Muscle of back (tissue), 11 donors: Measurements from ENCODE around the gene TUBA4A. TPM values are rescaled to one million over a fixed set of nuclear protein-coding genes. Genes with fewer than 3 reads are reported as not detected.
"Not testable (repeated sequence)": the region's sequence is repeated elsewhere in the genome, so short reads cannot be mapped to it uniquely, and the experiment has no call there.

ENCODE experiments used
- DNase-seq, 3 donors: peaks; one replicate each; pipeline versions ENCODE4 v3.0.0 to v3.0.0-alpha.2; 2013
- polyA plus RNA-seq, 10 donors: library from polyadenylated mRNA; unstranded; fragments of 120-200 nt; gene quantifications; one replicate each; pipeline ENCODE4 v1.2.1, GENCODE V29; 2013; ENCODE audit not compliant: insufficient read length in 10 of 10

The TUBA4A gene
- polyA plus RNA-seq, 10 donors = 84.3 to 159 (median 120) TPM

DNA sequence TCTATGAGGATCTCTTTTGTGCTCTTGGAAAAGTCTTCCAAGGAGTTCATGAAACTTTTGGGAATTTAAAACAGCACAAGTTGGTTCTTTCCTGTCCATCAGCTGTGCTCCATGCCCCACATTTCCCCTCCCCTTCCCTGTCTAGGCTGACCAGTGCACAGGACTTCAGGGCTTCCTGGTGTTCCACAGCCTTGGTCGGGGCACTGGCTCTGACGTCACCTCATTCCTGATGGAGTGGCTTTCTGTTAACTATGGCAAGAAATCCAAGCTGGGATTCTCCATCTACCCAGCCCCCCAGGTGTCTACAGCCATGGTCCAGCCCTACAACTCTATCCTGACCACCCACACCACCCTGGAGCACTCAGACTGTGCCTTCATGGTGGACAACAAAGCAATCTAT is 17.3 kb upstream of the TUBA4A start:
- DNase-seq = no peak

DNA sequence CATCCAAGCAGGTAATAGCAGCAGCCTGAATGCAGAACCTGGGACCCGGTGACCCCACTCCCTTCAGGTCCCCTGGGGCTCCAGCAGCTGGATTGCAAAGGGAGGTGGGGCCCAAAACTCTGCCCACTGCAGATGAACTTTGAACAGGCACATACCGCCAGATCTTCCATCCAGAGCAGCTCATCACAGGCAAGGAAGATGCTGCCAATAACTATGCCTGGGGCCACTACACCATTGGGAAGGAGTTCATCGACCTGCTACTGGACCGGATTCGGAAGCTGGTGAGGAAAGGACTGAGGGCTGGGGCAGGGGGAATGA is 16.3 kb upstream of the TUBA4A start:
- DNase-seq = no peak

DNA sequence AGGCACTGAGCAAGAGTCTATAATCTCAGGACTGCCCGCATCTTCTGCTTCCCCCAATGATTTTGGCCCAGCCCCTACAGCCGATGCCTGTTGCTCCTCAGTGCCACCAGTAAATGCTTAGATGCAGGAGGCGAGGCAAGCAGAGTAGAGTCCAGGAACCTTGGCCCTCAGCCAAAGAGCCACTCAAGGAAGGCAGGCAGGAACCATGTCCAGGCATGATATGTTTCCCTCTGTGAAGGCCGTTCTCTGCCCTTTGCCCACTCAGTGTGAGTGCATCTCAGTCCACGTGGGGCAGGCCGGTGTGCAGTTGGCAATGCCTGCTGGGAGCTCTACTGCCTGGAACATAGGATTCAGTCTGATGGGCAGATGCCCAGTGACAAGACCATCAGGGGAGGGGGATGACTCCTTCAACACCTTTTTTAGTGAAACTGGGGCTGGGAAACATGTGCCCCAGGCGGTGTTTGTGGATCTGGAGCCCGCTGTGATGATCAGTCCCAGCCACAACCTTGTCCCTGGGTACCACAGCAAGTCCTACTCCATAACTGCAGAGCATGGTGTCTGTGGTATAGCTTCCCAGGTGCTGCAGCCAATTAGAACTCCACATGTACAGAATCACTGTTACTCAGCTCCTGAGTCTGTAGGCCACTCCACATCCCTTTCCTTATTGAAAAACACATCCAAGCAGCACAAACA is 15.8 kb upstream of the TUBA4A start:
- DNase-seq = no peak

DNA sequence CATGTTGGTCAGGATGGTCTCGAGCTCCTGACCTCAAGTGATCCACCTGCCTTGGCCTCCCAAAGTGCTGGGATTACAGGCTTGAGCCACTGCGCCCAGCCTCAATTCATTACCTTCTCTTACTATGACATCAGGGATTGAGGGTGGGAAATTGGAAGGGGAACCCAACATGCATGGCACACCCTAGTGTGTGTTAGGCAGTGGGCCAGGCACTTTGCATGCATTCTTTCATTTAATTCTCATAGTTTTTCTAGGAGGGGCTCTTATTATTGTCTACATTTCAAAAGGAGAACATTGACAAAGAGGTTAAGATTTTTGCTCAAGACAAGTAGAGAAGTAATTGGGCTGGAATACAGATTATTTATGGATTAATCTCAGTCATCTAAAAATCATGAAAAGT is 14.6 kb upstream of the TUBA4A start:
- DNase-seq = no peak

DNA sequence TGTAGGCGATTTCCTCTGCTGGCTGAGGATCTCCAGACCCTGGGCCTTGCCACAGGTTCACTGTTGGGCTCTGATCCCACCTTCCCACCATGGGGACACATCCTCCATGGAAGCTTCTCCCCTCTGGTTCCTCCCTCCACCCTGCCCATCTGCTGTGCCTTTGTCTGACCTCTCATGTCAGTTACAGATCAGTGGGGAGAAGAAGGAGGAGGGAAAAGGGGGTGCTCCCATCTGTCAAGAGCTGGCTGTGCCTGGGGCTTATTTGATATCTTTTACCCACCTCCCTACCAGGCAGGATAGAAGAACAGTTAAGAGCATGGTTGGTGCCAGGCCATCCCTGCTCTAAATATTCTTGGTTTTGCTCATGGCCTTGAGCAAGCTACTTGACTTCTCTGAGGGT is 13.2 kb upstream of the TUBA4A start:
- DNase-seq = no peak

DNA sequence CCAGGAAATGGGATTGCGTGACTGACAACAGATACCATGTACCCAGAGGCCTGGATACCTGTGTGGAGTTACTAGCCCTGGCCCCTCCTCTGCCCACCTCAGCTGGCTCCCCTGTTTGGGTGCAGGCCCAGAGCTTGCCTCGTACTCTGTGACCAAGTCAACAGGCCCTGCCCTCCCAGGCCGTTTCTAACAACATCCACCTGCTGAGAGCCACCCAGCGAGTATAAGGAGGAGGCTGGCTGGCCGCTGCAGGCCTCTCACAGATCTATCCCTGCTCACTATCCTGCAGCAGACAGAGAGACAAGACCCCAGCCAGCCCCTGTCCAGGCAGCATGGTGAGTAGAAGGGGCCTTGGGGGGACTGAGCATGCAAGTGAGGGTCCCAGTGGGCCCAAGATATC is 12.5 kb upstream of the TUBA4A start:
- no peak for DNase-seq

DNA sequence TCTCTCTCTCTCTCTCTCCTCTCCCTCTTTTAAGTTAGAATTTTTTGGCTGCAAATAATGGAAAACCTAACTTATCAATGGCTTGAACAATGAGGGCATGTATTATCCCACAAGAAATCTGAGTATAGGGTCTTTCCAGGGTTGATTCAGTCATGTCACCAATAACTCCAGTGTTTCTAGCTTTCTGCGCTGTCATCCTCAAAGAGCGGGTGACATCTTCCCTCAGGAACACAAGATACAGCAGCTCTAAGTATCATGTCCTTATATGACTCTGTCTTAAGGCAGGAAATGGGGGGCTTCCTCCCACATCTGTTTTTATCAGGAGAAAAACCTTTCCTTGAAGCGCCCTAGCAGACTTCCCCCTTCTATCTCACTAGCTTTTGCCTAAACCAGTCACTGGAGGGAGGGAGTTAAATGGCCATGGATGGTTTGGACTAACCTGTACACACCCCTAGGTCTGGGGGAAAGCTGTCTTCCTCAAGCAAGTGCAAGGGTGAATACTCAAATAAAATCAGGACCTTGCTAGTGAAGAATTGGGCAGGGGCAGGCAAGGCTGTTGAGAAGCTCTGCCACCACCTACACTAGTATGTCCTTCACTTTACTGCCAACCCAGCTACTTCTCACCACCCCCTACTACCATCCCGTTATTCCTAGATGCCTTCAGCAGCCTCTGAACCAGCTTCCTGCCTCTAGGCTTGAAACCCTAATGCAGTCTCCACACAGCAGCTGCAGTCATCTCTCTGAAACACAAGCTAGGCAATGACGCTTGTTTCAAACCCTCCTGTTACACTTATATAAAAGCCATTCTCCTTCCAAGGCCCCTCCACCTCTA is 7.5 kb upstream of the TUBA4A start:
- no peak for DNase-seq

DNA sequence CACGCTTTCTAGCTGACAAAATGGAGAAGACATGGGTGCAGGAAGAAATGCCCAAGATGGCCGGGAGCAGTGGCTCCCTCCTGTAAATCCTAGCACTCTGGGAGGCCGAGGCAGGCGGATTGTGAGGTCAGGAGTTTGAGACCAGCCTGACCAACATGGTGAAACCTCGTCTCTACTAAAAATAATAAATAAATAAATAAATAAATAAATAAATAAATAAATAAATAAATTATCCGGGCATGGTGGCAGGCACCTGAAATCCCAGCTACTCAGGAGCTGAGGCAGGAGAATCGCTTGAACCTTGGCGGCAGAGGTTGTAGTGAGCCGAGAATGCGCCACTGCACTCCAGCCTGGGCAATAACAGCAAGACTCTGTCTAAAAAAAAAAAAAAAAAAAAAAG is 5.2 kb upstream of the TUBA4A start:
- DNase-seq = not testable (repeated sequence)

DNA sequence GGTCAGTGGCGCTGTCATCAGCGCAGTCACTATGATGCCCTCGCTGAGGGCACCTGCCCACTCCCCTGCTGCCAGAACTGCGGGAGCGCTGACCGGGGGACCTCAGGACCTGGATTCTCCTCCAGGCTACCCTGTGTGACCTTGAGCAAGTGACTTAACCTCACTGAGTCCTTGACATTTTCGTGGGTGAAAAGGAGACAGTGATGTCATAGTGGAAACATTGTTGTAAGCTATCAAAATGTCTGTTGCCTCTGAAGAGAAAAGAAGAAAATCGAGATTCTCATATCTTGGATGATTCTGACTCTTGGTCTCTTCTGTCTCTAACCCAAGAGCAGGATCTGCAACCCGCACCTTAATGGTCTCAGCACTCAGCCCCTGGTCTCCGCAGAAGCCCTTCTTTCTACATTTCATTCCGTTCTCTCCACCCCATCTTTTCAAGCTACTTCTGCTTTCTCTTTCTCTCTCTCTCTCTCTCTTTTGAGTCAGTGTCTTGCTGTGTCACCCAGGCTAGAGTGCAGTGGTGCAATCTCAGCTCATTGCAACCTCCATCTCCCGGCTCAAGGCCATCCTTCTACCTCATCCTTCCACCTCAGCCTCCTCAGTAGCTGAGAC is 978 bp upstream of the TUBA4A start:
- DNase-seq = no peak

DNA sequence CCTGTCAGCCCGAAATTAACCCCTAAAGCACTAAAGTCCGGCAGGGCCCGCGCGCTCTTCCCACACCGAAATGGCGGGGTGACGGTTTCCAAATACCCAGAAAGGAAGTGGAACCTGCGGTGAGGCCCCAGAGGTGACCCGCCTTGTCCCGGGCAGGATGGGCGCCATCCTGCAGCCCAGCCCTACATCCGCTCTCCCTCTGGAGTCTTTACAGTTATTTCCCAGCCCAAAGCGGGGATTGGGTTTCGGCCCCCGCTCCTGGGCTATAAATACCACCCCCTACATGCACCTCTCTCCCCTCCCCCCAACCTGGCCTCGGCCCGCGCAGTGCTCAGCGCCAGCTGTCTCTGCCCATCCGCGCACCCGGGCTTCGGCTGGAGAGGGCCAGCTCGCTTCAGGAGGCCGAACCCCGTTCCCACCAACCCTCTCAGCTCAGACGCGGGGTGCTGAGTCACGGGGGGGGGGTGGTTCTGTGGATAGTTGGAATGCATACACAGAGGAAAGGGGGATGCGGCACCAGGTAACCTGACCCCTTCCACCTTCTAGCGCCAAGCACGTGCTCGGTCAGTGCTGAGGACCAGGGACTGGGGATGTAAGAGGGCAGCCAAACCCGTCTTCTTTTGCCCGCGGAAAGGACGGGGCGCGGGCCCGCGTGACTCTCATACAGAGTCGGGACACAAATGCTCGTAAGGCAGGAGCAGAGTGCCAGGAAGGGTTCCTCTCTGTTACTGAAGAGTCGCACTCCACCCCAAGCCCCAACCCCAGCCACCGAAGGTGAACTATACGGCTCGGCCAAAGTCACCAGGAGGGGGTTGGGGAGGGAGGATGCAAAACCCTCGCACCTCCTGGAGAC is 592 bp downstream of the TUBA4A start, which contains the start of gene TUBA4B:
Gene TUBA4B (plus strand): TSS at position 344 of the 853 bp plus-strand sequence. CDS start 165 bp downstream, at position 509.
- DNase-seq = peak; percentile 52 to 59 (median 55)

DNA sequence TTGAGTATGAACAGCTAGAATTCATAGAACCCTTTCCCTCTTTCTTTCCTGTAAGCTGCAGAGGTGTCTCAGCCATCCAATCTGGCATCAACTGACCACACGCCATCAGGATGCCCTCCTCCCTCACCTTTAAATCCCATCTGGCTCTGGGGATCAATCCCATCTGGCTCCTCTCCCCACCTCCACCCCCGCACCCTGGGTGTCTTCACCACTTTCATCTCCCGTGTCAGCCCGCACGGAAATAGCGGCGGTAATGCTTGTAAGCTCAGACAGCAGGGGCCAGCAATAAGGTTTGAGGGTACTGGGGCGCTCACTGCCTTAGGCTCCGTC is 1.2 kb downstream of the TUBA4A start:
- no peak for DNase-seq

DNA sequence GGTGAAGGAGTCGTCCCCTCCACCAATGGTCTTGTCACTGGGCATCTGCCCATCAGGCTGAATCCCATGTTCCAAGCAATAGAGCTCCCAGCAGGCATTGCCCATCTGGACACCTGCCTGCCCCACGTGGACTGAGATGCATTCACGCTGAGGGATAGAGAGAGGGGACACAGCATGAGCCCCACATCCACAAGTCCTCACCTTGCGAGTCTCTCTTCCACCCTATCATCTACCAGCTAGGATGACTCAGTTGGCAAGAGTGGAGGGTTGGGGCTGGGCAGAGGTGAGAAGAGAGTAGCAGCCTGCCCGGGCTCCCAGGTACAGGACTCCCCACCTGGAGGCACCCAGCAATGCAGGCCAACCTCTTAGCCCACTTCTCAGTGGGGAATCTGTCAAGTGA is 1.6 kb downstream of the TUBA4A start:
- DNase-seq = no peak

DNA sequence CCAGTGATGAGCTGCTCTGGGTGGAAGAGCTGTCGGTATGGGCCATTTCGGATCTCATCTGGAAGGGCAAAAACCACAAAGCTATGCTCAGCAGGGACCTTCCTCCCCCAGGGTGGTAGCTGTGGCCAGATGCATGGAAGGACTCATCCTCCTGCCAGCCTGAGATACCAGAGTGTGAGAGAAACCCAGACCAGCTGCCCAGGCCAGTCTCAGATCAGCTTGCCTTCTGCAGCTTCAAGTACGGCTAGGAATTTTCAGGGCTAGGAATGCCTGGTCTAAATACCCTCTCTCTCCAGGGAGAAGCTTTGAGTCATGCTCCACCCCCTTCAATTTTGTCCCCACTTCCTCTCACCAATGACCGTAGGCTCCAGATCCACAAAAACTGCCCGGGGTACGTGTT is 2.1 kb downstream of the TUBA4A start:
- DNase-seq = no peak

DNA sequence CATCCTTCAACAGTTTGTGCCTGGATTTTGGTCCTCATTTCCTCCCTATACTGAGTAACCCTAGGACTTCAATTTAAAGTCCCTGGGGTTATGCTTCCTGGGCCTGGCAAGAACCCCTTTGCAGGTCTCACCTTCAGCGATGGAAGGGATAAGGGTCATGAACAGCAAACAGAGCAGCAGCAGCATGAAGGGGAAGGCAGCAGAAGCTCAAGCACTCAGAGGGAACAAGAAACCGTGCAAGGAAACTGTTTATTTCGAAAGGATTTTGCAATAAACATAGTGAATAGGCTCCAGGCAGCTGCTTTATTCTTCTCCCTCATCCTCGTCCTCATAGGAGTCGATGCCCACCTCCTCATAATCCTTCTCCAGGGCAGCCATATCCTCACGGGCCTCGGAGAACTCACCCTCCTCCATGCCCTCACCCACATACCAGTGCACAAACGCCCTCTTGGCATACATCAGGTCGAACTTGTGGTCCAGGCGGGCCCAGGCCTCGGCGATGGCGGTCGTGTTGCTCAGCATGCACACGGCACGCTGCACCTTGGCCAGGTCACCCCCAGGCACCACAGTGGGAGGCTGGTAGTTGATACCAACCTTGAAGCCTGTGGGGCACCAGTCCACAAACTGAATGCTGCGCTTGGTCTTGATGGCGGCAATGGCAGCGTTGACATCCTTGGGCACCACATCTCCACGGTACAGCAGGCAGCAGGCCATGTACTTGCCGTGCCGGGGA is 3.5 kb downstream of the TUBA4A start:
- DNase-seq = no peak

DNA sequence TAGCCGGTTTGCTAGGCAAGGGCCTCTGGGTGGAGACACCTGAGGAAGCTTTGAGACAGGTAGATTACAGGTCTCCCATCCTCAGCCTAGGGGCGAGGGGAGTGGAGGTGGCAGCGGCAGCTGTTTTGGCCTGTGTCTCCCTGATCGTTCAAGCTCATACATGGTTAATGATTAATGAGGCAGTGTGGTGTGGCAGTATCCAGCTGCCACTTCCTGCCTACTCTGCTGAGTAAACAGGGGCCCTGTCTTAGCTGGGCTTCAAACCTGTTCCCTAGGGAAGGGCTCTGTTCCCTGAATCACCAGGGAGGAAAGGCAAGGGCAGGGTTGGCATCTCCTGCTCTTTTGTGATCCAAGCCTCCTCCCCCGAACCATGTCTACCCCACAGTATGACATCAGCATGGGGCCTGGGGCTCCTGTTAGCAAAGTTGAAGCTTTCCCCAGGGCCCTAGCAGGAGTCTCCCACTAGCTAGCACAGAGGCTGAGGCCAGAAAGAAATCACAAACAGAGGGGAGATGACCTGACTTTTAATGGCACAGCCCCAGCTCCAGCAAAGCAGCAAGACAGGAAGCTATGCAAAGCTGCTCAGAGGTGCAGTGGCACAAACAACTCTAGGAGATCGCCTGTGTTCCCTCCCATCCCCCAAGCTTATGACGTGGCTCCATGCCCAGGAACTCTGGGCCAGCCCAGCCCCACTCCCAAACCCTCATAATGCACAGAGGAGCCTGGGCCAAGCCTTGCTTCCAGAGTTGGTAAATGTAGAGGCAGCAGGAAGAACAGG is 4.3 kb downstream of the TUBA4A start:
- peak; percentile 42 to 59 (median 51) for DNase-seq

DNA sequence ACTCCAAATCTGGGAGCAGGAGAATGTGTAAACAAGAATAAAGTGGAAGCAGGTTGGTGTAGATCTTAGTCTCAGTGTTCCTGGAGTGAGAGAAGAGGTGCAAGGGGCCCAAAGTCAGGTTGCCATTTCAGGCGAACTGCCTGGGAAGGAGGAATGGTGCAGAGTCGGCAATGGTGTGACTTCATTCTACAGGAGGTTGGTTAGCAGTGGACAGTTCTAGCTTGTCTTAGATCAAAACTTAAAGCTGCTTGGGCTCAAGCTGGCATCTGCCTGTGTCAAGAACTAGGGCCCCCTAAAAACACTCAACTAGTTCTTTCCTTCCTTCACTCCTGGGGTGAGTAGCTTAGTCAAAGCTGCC is 4.9 kb downstream of the TUBA4A start:
- no peak for DNase-seq

DNA sequence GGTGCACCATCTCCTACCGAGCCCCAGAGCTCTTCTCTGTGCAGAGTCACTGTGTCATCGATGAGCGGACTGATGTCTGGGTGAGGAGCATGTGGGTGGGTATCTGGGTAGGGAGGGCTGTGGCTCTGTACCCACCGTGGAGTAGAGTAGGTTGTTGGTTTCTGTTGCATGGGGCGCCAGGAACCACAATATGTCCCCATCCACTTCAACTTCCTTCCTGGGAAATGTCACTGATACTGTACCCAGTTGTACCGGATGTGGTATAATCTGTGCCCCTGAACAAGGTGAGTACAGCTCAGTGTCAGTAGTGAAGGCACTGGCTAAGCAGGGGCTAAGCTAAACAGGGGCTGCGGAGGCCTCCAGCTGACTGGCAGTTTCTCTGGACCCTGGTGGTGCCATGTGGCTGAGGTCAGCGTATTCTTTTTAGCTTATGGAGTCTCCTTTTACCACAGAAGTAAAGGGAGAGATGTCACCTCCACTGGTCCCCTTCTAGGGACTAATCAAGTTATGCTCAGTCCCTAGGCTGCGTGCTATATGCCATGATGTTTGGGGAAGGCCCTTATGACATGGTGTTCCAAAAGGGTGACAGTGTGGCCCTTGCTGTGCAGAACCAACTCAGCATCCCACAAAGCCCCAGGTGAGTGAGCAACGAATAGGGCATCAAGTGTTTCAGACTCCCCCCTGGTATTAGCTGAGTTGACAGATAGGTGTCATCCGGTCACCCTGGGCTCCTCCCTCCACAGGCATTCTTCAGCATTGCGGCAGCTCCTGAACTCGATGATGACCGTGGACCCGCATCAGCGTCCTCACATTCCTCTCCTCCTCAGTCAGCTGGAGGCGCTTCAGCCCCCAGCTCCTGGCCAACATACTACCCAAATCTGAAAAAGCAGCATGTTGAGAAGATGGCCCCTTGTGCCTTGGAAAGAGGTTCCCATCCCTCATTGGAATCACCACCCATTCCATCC is 5.8 kb downstream of the TUBA4A start:
- no peak for DNase-seq

DNA sequence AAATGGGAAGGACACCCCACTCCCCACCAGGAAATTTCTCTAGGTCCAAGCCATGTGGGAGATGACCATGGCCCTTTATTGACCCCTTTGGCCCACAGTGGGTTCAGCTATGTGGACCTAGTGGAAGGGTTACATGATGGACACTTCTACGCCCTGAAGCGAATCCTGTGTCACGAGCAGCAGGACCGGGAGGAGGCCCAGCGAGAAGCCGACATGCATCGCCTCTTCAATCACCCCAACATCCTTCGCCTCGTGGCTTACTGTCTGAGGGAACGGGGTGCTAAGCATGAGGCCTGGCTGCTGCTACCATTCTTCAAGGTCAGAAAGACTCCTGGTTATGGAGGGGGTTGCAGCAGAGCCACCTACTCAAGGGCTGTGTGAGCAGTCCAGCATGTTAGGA is 7.2 kb downstream of the TUBA4A start:
- DNase-seq = no peak

DNA sequence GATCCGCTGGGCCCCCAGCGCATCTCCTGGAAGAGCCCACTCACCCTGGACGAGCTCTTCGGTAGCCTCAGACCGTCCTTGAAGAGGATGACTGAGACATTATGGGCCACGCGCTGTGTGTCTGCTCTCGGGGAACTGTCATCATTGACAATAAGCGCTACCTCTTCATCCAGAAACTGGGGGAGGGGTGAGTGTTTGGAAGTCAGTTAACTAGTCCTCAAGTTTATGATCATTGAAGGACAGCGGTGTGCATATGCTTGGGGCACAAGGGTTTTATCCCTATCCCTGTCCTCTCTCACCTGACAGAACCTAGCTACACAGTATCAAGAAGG is 7.9 kb downstream of the TUBA4A start:
- DNase-seq = no peak
